ENCODE measurements around the gene LCN12.
"Not testable (repeated sequence)": the region's sequence is repeated elsewhere in the genome, so short reads cannot be mapped to it uniquely, and the experiment has no call there.

The LCN12 gene

DNA sequence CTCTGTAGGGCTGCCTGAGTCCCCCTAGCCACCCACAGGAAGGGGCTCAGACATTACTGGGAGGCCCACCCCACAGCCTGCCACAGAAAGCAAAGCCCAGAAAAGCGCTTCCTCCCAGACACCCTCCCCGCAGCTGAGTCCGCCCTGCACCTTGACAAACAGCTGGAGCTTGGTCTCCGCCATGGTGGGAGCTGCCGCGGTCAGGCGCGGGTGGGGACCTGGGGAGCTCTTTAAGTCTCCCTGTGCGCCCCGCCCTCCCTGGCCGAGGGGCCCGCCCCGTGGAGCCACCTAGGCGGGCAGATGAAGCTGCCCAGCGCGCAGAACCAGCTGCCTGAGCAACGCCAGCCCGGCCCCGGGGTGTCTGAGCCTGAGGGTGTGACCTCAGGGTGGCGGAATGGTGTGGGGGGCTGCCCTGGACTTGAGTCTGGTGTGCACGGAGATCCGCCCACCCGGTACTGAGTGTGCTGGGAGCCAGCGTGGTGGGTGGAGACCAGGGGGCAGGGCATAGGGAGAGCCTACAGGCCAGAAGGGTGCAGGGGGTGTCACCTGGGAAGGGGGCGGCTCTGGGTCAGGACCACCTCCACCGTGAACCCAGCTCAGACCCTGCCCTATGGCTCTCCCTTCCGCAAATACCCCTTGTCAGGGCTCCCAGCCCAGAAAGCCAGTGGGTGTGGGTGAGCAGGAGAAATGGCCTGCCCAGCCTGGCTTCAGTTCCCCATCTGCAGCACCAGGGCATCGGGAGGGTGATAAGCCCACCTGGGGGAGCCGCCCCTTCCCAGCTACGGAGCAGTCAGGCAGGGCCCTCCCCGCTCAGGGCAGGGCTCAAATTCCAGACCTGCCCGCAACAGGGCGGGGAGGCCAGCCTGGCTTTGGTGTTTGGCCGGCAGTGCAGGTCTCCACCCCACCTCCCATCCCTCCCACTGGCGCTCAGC, 44.6 kb downstream of the LCN12 start, which contains the start of gene CLIC3:
Gene CLIC3, minus strand, starts transcription at position 208 of the 932 bp plus-strand sequence. Its CDS starts 25 bp downstream, at position 183.
- in situ Hi-C loops (cut with MboI; ENCODE audit: low pct_unique_long_range_greater_than_20kb, low sequenced_read_pairs) = no loop called here
- peak; percentile 44 for DNase-seq

DNA sequence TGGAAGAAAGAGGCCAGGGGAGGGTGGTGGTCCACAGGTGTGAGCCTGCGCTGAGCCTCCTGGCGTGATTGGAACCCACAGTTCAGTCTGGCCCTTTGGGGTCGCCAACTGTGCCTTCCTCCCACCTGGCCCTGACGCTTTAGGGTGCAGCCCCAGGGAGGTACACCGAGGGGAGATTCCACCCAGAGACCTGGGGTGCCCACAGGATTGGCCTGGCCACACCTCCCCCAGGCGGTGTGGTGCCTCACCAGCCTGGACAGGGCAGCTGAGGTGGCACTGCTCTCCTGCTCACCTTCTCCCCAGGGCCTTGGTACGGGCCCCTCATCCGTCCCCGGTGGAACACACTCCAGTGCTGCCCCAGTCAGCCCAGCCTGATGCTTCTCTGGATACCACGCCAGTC, 45.3 kb downstream of the LCN12 start:
- in situ Hi-C loops (cut with MboI; ENCODE audit: low pct_unique_long_range_greater_than_20kb, low sequenced_read_pairs) = no loop called here
- no peak for DNase-seq

DNA sequence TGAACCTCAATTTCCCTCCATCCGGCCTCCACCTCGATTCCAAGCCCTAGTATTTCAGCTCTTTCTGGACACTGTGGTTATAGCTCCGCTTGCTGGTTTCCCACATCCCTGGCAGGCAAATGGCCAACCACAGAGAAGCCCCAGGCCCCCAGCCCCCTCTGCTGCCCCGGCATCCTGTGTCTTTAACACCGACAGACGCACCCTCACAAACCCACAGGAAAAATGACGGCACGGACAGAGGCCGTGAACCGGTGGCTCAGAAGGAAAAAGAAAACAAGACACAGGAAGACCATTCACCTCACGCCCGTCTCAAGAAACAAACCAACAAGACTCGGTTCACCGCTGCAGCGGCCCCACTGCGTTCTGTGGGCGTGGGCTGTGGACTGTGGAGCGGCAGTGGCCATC, 45.8 kb downstream of the LCN12 start:
- in situ Hi-C loops (cut with MboI; ENCODE audit: low pct_unique_long_range_greater_than_20kb, low sequenced_read_pairs) = no loop called here
- DNase-seq = peak; percentile 36

DNA sequence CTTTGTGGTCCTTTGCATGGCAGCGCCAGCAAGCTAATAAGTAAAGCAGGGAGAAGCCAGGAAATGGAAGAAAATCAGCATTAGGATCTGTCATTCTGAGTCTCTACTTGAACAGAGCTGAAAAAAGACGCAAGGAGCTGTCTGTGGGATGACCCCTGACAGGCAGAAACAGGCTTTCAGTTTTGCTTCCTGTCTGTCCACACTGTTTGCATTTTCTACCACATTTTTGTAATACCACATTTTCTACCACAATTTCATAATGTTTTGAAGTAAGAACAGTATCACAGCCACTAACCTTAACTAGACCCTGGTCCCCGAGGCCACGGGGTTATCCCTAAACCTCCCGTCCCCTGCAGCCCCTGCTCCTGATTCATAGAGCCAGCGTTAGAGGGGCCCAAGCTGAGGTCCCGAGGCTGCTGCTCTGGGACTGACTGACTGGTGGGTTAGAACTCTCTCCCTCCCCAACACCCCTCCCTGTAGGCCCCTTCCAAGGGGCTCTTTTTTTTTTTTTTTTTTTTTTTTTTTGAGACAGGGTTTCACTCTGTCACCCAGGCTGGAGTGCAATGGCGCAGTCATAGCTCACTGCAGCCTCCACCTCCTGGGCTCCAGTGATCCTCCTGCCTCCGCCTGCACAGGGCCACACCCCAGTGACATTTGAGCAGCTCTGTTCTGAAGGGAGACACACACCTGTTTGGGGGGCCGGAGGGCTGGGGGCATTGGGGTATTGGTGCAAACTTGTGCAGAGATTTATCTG, 48.3 kb downstream of the LCN12 start:
- peak; percentile 53 for DNase-seq
- in situ Hi-C loops (cut with MboI; ENCODE audit: low pct_unique_long_range_greater_than_20kb, low sequenced_read_pairs) = no loop called here

DNA sequence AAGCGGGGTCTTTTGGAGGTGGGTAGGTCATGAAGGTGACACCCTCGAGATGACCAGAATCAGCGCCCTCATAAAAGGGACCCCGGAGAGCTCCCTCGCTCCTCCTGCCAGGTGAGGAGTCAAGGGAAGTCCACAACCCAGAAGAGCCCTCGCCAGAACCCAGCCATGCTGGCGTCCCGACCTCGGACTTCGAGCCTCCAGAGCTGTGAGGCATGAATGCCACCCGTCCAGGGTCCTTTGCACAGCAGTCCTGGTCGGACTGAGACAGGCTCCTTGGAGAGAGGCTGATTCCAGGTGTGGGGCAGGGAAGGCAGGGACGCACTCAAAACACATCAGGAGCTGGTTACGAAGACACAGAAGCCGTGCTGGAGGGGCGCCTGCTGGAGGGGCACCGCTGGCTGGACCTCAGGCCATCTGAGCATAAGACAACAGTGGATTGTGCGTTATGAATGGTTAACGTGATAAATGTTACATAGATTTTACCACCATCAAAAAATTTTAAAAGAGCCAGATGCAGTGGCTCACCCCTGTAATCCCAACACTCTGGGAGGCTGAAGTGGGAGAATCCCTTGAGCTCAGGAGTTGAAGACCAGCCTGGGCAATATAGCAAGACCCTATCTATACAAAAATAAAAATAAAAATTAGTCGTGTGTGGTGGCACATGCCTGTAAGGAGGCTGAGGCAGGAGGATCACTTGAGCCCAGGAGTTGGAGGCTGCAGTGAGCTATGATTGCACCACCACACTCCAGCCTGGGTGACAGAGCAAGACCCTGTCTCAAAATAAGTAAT, 50.0 kb downstream of the LCN12 start:
- in situ Hi-C loops (cut with MboI; ENCODE audit: low pct_unique_long_range_greater_than_20kb, low sequenced_read_pairs) = no loop called here
- no peak for DNase-seq

DNA sequence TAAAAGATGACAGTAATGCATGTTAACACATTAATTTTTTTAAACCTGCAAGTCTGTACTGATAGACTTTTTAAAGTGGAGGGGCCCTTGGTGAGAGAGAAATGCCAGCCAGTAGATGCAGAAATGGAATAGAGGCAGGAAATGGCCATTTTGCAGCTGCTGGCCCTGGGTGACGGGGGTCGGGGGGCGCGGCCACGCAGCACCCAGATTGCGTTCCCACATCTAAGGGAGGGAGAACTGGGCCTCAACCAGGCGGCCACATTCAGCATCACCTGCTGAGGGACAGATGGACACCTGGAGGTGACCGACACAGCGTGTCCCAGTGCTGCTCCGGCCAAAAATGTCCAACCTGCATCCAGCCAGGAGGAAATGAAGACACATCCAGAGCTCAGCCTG, 50.6 kb downstream of the LCN12 start:
- in situ Hi-C loops (cut with MboI; ENCODE audit: low pct_unique_long_range_greater_than_20kb, low sequenced_read_pairs) = no loop called here

DNA sequence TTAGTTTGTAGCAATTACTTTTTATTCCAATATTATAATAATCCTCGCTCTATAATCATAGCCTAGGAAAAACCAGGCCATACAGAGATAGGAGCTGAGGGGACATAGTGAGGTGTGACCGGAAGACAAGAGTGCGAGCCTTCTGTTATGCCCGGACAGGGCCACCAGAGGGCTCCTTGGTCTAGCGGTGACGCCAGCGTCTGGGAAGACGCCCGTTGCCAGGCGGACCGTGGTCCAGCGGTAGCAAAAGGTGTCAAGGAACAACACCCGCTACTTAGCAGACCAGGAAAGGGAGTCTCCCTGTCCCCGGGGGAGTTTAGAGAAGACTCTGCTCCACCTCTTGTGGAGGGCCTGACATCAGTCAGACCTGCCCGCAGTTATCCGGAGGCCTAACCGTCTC, 52.2 kb downstream of the LCN12 start:
- in situ Hi-C loops (cut with MboI; ENCODE audit: low pct_unique_long_range_greater_than_20kb, low sequenced_read_pairs); DNase-seq: not testable (repeated sequence)

More for the DNA sequence above, 50.6 kb downstream of the LCN12 start:
- no peak for DNase-seq

Measured in KBM-7 (cell line).